ENCODE results near the gene PIP4P1.

GRCh38 chr14:20412411-20412810 is 48.8 kb downstream of the PIP4P1 start:
- TF ChIP-seq, protein P1, sequence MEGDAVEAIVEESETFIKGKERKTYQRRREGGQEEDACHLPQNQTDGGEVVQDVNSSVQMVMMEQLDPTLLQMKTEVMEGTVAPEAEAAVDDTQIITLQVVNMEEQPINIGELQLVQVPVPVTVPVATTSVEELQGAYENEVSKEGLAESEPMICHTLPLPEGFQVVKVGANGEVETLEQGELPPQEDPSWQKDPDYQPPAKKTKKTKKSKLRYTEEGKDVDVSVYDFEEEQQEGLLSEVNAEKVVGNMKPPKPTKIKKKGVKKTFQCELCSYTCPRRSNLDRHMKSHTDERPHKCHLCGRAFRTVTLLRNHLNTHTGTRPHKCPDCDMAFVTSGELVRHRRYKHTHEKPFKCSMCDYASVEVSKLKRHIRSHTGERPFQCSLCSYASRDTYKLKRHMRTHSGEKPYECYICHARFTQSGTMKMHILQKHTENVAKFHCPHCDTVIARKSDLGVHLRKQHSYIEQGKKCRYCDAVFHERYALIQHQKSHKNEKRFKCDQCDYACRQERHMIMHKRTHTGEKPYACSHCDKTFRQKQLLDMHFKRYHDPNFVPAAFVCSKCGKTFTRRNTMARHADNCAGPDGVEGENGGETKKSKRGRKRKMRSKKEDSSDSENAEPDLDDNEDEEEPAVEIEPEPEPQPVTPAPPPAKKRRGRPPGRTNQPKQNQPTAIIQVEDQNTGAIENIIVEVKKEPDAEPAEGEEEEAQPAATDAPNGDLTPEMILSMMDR (conservative IDR thresholded peaks at IDR 0.05; ENCODE audit: low read depth in 2 of 2), result no peak
- TF ChIP-seq, protein P2, sequence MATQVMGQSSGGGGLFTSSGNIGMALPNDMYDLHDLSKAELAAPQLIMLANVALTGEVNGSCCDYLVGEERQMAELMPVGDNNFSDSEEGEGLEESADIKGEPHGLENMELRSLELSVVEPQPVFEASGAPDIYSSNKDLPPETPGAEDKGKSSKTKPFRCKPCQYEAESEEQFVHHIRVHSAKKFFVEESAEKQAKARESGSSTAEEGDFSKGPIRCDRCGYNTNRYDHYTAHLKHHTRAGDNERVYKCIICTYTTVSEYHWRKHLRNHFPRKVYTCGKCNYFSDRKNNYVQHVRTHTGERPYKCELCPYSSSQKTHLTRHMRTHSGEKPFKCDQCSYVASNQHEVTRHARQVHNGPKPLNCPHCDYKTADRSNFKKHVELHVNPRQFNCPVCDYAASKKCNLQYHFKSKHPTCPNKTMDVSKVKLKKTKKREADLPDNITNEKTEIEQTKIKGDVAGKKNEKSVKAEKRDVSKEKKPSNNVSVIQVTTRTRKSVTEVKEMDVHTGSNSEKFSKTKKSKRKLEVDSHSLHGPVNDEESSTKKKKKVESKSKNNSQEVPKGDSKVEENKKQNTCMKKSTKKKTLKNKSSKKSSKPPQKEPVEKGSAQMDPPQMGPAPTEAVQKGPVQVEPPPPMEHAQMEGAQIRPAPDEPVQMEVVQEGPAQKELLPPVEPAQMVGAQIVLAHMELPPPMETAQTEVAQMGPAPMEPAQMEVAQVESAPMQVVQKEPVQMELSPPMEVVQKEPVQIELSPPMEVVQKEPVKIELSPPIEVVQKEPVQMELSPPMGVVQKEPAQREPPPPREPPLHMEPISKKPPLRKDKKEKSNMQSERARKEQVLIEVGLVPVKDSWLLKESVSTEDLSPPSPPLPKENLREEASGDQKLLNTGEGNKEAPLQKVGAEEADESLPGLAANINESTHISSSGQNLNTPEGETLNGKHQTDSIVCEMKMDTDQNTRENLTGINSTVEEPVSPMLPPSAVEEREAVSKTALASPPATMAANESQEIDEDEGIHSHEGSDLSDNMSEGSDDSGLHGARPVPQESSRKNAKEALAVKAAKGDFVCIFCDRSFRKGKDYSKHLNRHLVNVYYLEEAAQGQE (IDR thresholded peaks at IDR 0.05; ENCODE audit: unreplicated experiment), result no peak
- TF ChIP-seq ZNF114 (CRISPR knock-in tag; IDR thresholded peaks at IDR 0.05) (no peak), EZH2phosphoT487 (IDR thresholded peaks at IDR 0.05; ENCODE audit: unreplicated experiment) (no peak), CREB1 (CRISPR knock-in tag; IDR thresholded peaks at IDR 0.05; ENCODE audit: low read depth) (no peak), EZH2 (IDR thresholded peaks at IDR 0.05; ENCODE audit: low read depth, unreplicated experiment) (no peak), POLR2AphosphoS5 (IDR thresholded peaks at IDR 0.05; ENCODE audit: low read depth) (no peak), JUNB (IDR thresholded peaks at IDR 0.05; ENCODE audit: unreplicated experiment) (no peak), NANOG (IDR thresholded peaks at IDR 0.05; ENCODE audit: borderline replicate concordance) (no peak), ZNF331 (CRISPR knock-in tag; IDR thresholded peaks at IDR 0.05; ENCODE audit: low read depth) (no peak)
- TF ChIP-seq, protein P3, sequence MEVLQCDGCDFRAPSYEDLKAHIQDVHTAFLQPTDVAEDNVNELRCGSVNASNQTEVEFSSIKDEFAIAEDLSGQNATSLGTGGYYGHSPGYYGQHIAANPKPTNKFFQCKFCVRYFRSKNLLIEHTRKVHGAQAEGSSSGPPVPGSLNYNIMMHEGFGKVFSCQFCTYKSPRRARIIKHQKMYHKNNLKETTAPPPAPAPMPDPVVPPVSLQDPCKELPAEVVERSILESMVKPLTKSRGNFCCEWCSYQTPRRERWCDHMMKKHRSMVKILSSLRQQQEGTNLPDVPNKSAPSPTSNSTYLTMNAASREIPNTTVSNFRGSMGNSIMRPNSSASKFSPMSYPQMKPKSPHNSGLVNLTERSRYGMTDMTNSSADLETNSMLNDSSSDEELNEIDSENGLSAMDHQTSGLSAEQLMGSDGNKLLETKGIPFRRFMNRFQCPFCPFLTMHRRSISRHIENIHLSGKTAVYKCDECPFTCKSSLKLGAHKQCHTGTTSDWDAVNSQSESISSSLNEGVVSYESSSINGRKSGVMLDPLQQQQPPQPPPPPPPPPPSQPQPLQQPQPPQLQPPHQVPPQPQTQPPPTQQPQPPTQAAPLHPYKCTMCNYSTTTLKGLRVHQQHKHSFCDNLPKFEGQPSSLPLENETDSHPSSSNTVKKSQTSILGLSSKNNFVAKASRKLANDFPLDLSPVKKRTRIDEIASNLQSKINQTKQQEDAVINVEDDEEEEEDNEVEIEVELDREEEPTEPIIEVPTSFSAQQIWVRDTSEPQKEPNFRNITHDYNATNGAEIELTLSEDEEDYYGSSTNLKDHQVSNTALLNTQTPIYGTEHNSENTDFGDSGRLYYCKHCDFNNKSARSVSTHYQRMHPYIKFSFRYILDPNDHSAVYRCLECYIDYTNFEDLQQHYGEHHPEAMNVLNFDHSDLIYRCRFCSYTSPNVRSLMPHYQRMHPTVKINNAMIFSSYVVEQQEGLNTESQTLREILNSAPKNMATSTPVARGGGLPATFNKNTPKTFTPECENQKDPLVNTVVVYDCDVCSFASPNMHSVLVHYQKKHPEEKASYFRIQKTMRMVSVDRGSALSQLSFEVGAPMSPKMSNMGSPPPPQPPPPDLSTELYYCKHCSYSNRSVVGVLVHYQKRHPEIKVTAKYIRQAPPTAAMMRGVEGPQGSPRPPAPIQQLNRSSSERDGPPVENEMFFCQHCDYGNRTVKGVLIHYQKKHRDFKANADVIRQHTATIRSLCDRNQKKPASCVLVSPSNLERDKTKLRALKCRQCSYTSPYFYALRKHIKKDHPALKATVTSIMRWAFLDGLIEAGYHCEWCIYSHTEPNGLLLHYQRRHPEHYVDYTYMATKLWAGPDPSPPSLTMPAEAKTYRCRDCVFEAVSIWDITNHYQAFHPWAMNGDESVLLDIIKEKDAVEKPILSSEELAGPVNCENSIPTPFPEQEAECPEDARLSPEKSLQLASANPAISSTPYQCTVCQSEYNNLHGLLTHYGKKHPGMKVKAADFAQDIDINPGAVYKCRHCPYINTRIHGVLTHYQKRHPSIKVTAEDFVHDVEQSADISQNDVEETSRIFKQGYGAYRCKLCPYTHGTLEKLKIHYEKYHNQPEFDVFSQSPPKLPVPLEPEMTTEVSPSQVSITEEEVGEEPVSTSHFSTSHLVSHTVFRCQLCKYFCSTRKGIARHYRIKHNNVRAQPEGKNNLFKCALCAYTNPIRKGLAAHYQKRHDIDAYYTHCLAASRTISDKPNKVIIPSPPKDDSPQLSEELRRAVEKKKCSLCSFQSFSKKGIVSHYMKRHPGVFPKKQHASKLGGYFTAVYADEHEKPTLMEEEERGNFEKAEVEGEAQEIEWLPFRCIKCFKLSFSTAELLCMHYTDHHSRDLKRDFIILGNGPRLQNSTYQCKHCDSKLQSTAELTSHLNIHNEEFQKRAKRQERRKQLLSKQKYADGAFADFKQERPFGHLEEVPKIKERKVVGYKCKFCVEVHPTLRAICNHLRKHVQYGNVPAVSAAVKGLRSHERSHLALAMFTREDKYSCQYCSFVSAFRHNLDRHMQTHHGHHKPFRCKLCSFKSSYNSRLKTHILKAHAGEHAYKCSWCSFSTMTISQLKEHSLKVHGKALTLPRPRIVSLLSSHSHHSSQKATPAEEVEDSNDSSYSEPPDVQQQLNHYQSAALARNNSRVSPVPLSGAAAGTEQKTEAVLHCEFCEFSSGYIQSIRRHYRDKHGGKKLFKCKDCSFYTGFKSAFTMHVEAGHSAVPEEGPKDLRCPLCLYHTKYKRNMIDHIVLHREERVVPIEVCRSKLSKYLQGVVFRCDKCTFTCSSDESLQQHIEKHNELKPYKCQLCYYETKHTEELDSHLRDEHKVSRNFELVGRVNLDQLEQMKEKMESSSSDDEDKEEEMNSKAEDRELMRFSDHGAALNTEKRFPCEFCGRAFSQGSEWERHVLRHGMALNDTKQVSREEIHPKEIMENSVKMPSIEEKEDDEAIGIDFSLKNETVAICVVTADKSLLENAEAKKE (CRISPR knock-in tag; IDR thresholded peaks at IDR 0.05), result no peak

All from GM23338 (cell line).